HG03039 (cell line): ENCODE results near the gene IHH.

Experiments
- ATAC-seq: cut with Tn5 transposase; IDR thresholded peaks from one replicate; pipeline ENCODE4 v1.9.1; 2021; ENCODE audit warnings: mild to moderate bottlenecking, moderate library complexity; ENCODE audit not compliant: unreplicated experiment

Gene IHH

DNA sequence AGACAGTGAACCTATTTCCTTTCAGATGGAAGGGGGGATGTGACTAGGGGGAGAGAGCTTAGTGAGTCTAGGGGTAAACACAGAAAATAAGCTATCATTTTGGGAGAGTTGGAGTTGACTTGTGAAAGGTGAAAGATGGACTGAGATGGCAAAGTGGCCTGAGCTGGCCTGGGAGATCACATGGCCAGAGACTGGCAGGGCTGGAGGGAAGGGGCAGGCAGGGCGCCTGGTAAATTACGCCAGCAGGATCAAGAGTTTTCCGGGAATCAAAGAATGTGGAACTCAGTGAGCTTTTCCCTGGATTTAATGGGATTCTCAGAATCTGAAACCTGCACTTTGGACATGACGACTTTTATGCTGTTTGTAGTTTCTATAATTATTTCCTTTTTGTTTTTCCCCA is 18.6 kb downstream of the IHH start:
- ATAC-seq = no peak

DNA sequence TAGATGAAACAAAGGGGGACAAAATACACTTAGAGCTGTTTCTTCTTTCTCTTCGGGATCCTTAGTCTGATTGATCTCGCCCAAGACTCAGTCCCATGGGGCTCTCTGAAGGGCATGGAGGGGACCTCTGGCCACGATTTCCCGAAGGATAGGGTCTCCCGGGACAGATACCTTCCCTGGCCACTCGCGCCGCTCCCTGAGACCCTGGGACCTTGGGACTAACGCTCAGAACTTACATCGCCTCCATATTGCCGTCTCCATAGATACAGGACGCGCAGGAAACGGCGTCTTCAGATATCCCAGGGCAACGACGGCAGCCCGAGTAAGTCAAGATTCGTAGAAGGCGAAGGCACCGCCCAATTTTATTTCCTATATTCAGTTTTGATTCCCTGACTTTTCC is 19.5 kb downstream of the IHH start, which contains the start of gene CFAP65:
CFAP65 (minus strand) TSS at position 265 of the 400 bp plus-strand sequence. CDS start 2,468 bp downstream, outside the sequence.
- no peak for ATAC-seq

DNA sequence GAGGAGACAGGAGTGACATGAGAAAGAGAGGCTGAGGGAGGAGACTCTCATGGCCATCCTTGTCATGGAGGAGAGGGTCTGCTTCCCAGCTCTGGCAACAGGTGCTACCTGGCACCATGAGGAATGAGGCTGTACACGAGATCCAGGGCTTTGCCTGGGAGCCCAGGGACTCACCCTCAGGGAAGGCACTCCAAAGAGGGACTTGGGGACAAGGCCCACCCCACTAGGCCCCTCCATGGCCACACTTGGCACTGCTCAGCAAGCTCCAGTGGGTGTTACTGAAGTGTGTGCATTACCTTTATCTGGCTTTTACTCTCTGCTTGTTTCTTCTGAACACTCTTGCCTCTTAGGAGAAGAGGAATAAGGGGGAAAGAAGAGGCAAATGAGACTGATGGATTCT is 22.1 kb downstream of the IHH start:
- no peak for ATAC-seq

DNA sequence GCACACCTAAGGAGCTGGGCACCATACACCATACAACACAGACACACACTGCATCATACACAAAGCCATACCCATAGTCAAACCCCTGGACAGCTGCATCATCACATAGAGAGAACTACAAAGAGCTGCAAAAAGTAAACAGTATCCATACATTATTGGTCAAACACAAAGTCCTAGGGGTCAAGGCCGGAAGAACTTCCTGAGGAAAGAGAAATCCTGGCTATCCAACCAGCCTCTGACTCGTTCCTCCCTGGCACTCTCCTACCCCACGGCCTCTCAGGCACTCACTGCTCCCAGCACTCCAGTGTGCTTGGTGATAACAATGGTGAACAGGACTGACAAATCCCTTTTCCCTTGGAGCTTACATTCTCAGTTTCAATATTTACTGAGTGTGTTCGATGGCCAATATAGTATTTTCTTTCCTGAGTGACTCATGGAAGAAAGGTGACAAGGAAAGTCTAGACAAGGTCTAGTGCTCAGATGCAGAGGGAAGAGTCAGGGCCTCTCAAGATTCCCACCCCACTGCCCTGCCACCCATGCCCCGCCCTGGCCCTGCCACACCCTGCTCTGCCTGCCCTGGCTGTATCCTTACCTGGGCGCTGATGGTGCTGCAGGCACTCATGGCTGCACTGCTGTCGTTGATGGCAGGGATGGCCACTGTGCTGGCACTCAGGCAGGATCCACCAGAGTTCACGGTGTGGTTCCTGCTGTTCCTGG is 22.8 kb downstream of the IHH start:
- ATAC-seq = no peak

GRCh38 chr2:219035942-219036341 is 24.8 kb downstream of the IHH start:
- ATAC-seq = no peak

GRCh38 chr2:219034823-219035222 is 25.9 kb downstream of the IHH start:
- ATAC-seq = no peak

DNA sequence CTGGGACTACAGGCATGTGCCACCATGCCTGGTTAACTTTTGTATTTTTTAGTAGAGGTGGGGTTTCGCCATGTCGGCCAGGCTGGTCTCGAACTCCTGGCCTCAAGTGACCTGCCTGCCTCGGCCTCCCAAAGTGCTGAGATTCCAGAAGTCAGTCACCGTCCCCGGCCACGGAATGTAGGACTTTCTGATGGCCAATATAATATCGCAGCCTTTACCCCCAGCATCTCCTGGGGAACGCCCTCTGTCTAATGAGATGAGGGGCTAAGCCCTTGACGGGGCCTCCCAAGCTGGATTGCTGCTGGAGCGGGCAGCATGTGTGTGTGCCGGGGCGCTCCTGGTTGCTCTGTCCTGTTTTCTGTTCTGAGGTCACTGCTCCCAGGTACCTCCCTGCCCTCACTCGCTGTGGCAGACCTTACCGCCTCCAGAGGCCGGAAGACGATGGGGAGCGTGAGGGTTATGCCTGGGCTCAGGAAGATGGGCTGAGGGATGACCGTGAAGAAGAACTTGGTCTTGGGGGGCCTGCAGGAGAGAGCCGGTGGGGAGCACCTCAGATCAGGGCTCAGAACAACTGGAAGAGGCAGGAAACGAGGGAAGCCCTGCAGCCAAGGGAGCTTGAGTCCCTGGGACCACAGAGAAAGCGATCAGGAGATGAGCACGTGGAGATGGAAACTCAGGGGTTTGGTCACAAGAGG is 28.5 kb downstream of the IHH start:
- ATAC-seq = no peak

- no peak for ATAC-seq
Observed at GRCh38 chr2:219031005-219031738, 29.5 kb downstream of the IHH start.

GRCh38 chr2:219030177-219030940 is 30.4 kb downstream of the IHH start:
- no peak for ATAC-seq

DNA sequence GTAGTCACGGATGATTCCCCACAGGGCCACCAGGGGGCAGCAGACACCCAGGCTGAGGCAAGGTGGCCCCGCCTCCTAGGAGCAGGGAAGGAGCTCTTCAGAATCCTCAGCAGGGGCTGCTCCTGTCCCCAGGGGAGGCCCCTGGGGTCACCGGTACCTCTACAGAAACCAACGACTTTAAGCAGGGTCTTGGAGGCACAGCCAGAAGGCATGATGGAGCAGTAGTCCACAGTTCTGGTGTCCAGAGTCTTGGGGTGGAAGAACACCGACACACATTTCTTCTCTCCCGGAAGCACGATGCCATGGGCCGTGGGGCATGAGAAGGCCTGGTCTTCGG is 30.9 kb downstream of the IHH start:
- peak; percentile 47 for ATAC-seq

- ATAC-seq = no peak
Observed at GRCh38 chr2:219028996-219029828, 31.5 kb downstream of the IHH start.

- ATAC-seq = no peak
Observed at GRCh38 chr2:219028141-219028540, 32.6 kb downstream of the IHH start.

DNA sequence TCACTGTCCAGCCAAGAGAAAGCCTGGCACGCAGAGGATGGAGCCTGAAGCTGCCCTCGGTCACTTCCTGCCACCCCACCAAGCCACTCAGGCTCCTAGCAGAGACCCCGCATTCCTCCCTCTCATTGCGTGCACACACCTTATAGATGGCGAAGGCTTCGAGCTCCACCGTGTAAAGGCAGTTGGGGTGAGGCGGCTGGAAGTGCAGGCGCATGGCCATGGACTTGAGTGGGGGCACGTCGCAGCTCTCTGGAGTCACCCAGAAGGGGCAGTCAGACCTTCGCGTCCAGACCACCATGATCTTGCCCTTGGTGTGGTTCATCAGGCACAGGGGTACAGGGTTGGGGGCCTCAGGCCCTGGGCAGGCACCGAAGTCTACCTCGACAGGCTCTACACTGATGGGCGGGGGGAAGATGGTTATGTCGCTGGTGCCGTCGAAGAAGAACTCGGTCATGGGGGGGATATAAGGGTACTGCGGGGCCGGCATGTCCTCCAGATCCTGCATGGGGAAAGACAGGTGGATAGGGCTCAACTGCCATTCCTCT is 33.1 kb downstream of the IHH start:
- no peak for ATAC-seq

DNA sequence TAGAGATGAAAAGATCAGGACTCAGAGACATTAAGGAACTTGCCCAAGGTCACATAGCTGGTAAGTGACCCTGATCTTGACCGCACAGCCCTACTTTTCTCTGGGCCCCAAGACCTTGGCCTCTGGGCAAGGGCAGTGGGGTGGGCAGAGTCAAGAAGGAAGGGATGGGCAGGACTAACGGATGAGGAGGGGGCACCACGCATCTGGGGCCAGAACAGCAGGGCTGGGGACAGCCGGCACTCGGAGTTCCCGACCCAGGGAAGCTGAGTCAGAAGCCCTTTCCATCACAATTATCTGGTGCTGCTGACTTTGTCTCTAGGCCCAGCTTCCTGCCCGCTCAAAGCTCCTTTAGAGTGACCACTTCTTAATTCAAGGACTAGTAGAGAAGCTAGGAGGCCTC is 33.8 kb downstream of the IHH start:
- ATAC-seq = no peak

DNA sequence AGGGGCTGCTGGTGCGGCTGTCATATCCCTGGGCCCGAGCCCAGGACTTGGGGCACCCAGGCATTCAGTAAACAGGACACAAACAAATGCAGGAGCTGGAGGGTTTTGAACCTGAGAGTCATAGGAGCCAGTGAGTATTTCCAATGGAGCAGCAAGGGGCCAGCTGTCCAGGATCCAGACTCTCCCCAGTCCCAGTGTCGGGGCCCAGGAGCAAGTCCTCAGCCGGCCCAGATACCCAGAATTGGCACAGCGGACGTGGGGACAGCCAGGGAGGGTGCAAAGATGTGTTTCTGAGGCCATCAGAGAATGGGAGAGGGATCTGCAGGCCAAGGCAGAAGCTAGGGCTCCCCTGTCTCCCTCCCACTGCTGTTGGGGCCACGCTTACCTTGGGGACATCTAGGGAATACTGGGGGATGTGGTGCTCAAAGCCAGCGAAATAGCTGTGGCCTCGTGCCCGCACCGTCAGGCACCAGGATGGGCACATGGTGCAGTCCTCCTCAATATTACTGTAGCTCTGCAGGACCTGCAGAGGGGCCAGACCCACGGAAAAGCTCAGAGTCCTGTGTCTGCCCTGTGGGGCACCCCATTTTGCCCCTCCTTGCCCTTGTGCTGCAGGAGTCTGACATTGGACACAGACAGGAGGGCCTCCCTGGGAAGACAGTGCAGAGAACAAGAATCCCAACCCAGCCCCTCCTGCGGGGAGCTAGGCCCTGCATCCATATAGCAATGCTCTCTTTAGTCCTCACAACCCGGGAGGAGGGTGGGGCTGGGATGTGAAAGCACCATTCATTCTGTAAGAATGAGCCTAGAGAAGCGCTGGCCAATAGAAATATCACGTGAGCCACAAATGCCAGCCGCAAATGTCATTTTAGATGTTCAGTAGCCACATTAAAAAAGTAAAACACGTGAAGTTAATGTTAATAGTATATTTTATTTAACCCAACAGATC is 34.8 kb downstream of the IHH start:
- no peak for ATAC-seq

DNA sequence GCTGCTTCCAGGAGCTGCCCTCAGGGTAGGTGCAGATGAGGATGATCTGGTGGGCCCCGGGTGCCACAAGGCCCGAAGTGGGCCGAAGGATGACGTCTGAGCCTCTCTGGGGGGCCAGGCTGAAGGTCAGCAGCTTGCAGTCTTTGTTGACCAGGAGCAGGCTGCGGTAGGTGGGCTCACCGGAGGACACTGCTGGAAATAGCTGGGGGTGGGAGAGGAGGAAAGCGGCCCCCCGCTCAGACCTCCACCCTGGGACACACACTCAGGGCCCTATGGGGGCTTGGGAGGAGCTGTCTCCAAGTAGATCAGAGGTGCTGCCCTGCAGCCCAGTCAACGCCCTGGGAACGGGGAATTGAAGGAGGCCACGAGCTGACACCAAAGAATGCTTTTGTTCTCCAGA is 36.7 kb downstream of the IHH start:
- ATAC-seq = no peak

- no peak for ATAC-seq
Observed at GRCh38 chr2:219023045-219023605, 37.6 kb downstream of the IHH start.

DNA sequence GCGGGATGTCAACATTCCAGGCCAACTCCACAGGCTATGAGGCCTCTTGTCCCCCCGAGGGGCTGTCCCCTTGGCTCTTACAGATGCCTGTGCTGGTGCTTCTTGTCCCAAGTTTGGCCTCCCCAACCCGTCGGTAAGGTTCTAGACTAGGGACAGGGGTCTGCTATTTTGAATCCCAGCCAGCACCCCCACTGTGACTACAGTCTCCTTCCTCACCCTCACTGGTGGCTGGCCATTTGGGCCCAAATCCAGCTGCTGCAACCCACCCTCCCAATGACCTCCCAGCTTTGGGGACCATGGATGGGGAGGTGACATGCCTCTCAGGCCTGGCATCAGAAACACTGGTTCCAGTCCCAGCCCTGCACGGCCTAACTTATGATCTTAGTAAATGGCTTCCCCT is 38.1 kb downstream of the IHH start:
- no peak for ATAC-seq

DNA sequence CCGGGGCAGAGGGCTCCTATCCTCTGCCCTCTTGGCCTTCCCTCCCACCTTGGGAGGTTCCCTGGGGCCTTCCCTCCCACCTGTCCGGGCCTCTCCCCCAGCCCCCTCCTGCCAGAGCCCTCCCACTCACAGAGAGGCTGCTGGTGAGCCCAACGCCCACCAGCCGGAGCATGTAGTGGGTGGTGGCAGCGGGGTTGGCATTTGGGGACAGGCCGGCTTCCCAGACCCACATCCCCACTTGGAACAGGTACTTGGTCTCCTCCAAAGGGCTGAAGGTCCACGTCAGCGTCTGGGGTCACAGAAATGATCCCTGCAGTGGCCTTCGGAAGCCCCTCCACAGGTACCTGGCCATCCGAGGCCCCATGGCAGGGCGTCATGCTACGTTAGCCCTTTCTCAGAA is 38.7 kb downstream of the IHH start:
- ATAC-seq = no peak
